ENCODE results near the gene KIAA0586.
A peak's percentile ranks its signal among the peaks of the same experiment; 100 is the strongest.
"Not testable (repeated sequence)": the region's sequence is repeated elsewhere in the genome, so short reads cannot be mapped to it uniquely, and the experiment has no call there.

The KIAA0586 gene

DNA sequence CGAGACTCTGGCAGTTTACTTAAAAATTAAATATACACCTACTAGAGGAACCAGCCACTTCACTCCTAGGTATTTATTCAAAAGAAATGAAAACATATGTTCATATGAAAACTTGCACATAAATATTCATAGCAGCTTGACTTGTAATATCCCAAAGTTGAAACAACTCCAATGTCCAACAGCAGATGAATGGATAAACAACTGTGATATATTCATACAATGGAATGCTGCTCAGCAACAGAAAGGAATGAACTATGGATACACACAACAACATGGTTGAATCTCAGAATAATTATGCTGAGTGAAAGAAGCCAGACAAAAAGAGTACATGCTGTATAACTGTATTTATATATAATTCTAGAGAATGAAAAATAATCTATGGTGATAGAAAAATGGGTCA, 156.9 kb downstream of the KIAA0586 start:
- H3K4me3 ChIP-seq (ENCODE audit: control insufficient read depth, low read depth, low read length), result no peak overlapping the region
- DNase-seq (ENCODE audit: low read depth), result no peak
- TF ChIP-seq CTCF (conservative IDR thresholded peaks at IDR 0.05; ENCODE audit: control insufficient read depth, insufficient read depth, low read depth, low read length), result no peak

DNA sequence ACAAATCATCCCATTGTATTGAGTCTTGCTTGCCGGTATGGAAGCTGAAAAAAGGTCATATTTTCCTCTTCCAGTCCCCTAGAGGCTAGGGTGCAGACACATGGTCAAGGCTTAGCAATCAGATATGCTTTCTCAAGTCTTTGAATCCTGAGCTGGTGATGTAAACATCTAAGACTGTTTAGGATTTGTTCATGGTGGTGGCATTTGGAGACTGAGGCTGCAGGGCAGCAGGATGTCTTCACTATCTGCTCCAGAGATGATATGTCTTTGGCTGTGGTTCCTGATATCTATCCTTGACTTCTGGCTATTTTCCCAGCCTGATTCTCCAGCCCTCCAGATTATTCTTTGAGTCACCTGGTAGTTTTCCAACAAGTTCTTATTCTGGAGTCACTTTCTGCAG, 159.8 kb downstream of the KIAA0586 start:
- peak; percentile 52 for DNase-seq (ENCODE audit: low read depth)
- TF ChIP-seq CTCF (conservative IDR thresholded peaks at IDR 0.05; ENCODE audit: control insufficient read depth, insufficient read depth, low read depth, low read length), result no peak

GRCh38 chr14:58588321-58588720, 160.8 kb downstream of the KIAA0586 start:
- not testable (repeated sequence) for H3K4me3 ChIP-seq (ENCODE audit: control insufficient read depth, low read depth, low read length); DNase-seq (ENCODE audit: low read depth)

More for the DNA sequence above, 159.8 kb downstream of the KIAA0586 start:
- no peak overlapping the region for H3K4me3 ChIP-seq (ENCODE audit: control insufficient read depth, low read depth, low read length)

DNA sequence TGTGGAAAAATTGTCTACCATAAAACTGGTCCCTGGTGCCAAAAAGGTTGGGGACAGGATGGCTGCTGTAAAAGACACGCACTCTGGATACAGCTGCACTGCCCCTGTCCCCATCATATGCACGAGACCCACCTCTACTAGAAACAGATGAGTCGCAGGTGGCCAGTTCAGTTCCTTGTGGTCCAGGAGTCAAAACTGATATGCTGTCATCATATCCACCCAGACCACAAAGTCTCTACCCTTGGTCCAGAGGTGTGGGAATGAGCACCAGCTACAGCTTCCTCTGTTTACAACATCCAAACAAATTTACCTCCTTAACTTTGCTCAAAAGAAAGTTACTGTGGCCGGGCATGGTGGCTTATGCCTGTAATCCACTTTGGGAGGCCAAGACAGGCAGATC, 166.5 kb downstream of the KIAA0586 start:
- no peak overlapping the region for H3K4me3 ChIP-seq (ENCODE audit: control insufficient read depth, low read depth, low read length)
- DNase-seq (ENCODE audit: low read depth), result no peak
- TF ChIP-seq CTCF (conservative IDR thresholded peaks at IDR 0.05; ENCODE audit: control insufficient read depth, insufficient read depth, low read depth, low read length), result no peak

DNA sequence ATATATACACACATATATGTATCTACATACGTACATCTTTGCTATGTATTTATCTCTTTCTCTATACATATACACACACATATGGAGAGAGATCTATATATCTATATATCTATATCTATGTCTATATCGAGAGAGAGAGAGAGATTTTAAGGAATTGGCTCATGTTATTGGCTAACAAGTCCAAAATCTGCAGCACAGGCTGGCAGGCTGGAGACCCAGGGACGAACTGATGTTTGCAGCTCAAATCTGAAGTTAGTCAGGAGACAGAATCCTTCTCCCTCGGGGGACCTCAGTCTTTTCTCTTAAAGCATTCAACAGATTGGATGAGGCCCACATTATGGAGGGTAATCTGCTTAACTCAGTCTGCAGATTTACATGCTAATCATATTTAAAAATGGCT, 169.5 kb downstream of the KIAA0586 start:
- TF ChIP-seq CTCF (conservative IDR thresholded peaks at IDR 0.05; ENCODE audit: control insufficient read depth, insufficient read depth, low read depth, low read length), result no peak
- no peak for DNase-seq (ENCODE audit: low read depth)
- H3K4me3 ChIP-seq (ENCODE audit: control insufficient read depth, low read depth, low read length), result no peak overlapping the region

GRCh38 chr14:58598028-58598803, 170.7 kb downstream of the KIAA0586 start:
- DNase-seq (ENCODE audit: low read depth), result no peak
- no peak for TF ChIP-seq CTCF (conservative IDR thresholded peaks at IDR 0.05; ENCODE audit: control insufficient read depth, insufficient read depth, low read depth, low read length)
- H3K4me3 ChIP-seq (ENCODE audit: control insufficient read depth, low read depth, low read length), result no peak overlapping the region

- no peak for DNase-seq (ENCODE audit: low read depth)
- no peak for TF ChIP-seq CTCF (conservative IDR thresholded peaks at IDR 0.05; ENCODE audit: control insufficient read depth, insufficient read depth, low read depth, low read length)
- no peak overlapping the region for H3K4me3 ChIP-seq (ENCODE audit: control insufficient read depth, low read depth, low read length)
These were observed 171.4 kb downstream of the KIAA0586 start for GRCh38 chr14:58598804-58599525.
